ENCODE measurements around the gene FOXA2. TPM values are rescaled to one million over a fixed set of nuclear protein-coding genes. Genes with fewer than 3 reads are reported as not detected.

The FOXA2 gene
- total RNA-seq, 1 donor from 2014 or later, result not detected

- no peaks in the 10 kb centered on the region for H3K36me3 Mint-ChIP-seq
- no peak for DNase-seq (ENCODE audit: low spot score in 2 of 2, unreplicated experiment in 2 of 2)
- H3K27me3 Mint-ChIP-seq (ENCODE audit: low read depth), result peaks cover 78% of the 10 kb centered on the region
- H3K27ac Mint-ChIP-seq, result no peak overlapping the region
- no peaks in the 10 kb centered on the region for H3K9me3 Mint-ChIP-seq
- no peak overlapping the region for H3K4me3 Mint-ChIP-seq
- no peak for TF ChIP-seq CTCF (IDR thresholded peaks at IDR 0.05; ENCODE audit: unreplicated experiment)
- no peaks in the 10 kb centered on the region for H3K4me1 Mint-ChIP-seq
Measured at GRCh38 chr20:22620342-22620741, 36.0 kb upstream of the FOXA2 start.

- TF ChIP-seq CTCF (IDR thresholded peaks at IDR 0.05; ENCODE audit: unreplicated experiment), result no peak
- H3K27me3 Mint-ChIP-seq (ENCODE audit: low read depth), result peaks cover 74% of the 10 kb centered on the region
- H3K4me1 Mint-ChIP-seq, result no peaks in the 10 kb centered on the region
- H3K9me3 Mint-ChIP-seq, result no peaks in the 10 kb centered on the region
- no peak overlapping the region for H3K27ac Mint-ChIP-seq
- H3K4me3 Mint-ChIP-seq, result no peak overlapping the region
- H3K36me3 Mint-ChIP-seq, result no peaks in the 10 kb centered on the region
- no peak for DNase-seq (ENCODE audit: low spot score in 2 of 2, unreplicated experiment in 2 of 2)
Measured at GRCh38 chr20:22619806-22620205, 35.4 kb upstream of the FOXA2 start.

GRCh38 chr20:22619272-22619671 lies 34.9 kb upstream of the FOXA2 start:
- H3K27me3 Mint-ChIP-seq (ENCODE audit: low read depth), result peaks cover 74% of the 10 kb centered on the region
- H3K36me3 Mint-ChIP-seq, result no peaks in the 10 kb centered on the region
- no peaks in the 10 kb centered on the region for H3K9me3 Mint-ChIP-seq
- no peak for TF ChIP-seq CTCF (IDR thresholded peaks at IDR 0.05; ENCODE audit: unreplicated experiment)
- H3K4me1 Mint-ChIP-seq, result no peaks in the 10 kb centered on the region
- no peak for DNase-seq (ENCODE audit: low spot score in 2 of 2, unreplicated experiment in 2 of 2)
- no peak overlapping the region for H3K27ac Mint-ChIP-seq
- no peak overlapping the region for H3K4me3 Mint-ChIP-seq

GRCh38 chr20:22617160-22617559 lies 32.8 kb upstream of the FOXA2 start:
- H3K9me3 Mint-ChIP-seq, result no peaks in the 10 kb centered on the region
- TF ChIP-seq CTCF (IDR thresholded peaks at IDR 0.05; ENCODE audit: unreplicated experiment), result no peak
- no peaks in the 10 kb centered on the region for H3K4me1 Mint-ChIP-seq
- no peak overlapping the region for H3K4me3 Mint-ChIP-seq
- H3K27me3 Mint-ChIP-seq (ENCODE audit: low read depth), result peaks cover 77% of the 10 kb centered on the region
- DNase-seq (ENCODE audit: low spot score in 2 of 2, unreplicated experiment in 2 of 2), result no peak
- H3K27ac Mint-ChIP-seq, result no peak overlapping the region
- H3K36me3 Mint-ChIP-seq, result no peaks in the 10 kb centered on the region

GRCh38 chr20:22616551-22616950 lies 32.2 kb upstream of the FOXA2 start:
- H3K27ac Mint-ChIP-seq, result no peak overlapping the region
- H3K9me3 Mint-ChIP-seq, result no peaks in the 10 kb centered on the region
- no peaks in the 10 kb centered on the region for H3K4me1 Mint-ChIP-seq
- no peak for TF ChIP-seq CTCF (IDR thresholded peaks at IDR 0.05; ENCODE audit: unreplicated experiment)
- DNase-seq (ENCODE audit: low spot score in 2 of 2, unreplicated experiment in 2 of 2), result no peak
- no peak overlapping the region for H3K4me3 Mint-ChIP-seq
- H3K36me3 Mint-ChIP-seq, result no peaks in the 10 kb centered on the region
- peaks cover 78% of the 10 kb centered on the region for H3K27me3 Mint-ChIP-seq (ENCODE audit: low read depth)

- DNase-seq (ENCODE audit: low spot score in 2 of 2, unreplicated experiment in 2 of 2), result no peak
- H3K4me3 Mint-ChIP-seq, result no peak overlapping the region
- H3K9me3 Mint-ChIP-seq, result no peaks in the 10 kb centered on the region
- no peak for TF ChIP-seq CTCF (IDR thresholded peaks at IDR 0.05; ENCODE audit: unreplicated experiment)
- H3K27ac Mint-ChIP-seq, result no peak overlapping the region
- no peaks in the 10 kb centered on the region for H3K36me3 Mint-ChIP-seq
- peaks cover 80% of the 10 kb centered on the region for H3K27me3 Mint-ChIP-seq (ENCODE audit: low read depth)
- H3K4me1 Mint-ChIP-seq, result no peaks in the 10 kb centered on the region
Measured at GRCh38 chr20:22615425-22615824, 31.1 kb upstream of the FOXA2 start.

Data from mesothelial cell of epicardium (in vitro differentiated cells).